Hepatocyte (in vitro differentiated cells): ENCODE measurements around the gene TMEM156.

Experiments
- CTCF ChIP-seq: fragments of 200-600 bp; sonication (generic); IDR thresholded peaks from 2 replicates; pipeline ENCODE4 v1.5.1; 2016; ENCODE audit warnings: antibody characterized with exemption, mild to moderate bottlenecking; ENCODE audit not compliant: poor library complexity
- EZH2 ChIP-seq: fragments of 200-600 bp; sonication (generic); IDR thresholded peaks from 2 replicates; pipeline ENCODE4 v1.6.1; 2016; ENCODE audit warnings: antibody characterized with exemption, mild to moderate bottlenecking, borderline replicate concordance
- EZH2phosphoT487 ChIP-seq: fragments of 200-600 bp; sonication (generic); IDR thresholded peaks from one replicate; pipeline ENCODE4 v1.6.1; 2018; ENCODE audit warnings: antibody characterized with exemption, mild to moderate bottlenecking, low read depth, moderate library complexity; ENCODE audit not compliant: unreplicated experiment, severe bottlenecking

- no peak for TF ChIP-seq CTCF
- no peak for TF ChIP-seq EZH2
- no peak for TF ChIP-seq EZH2phosphoT487
Observed at GRCh38 chr4:39030725-39031124, 1.5 kb downstream of the TMEM156 start.
